Kidney (tissue), 14 donors: Measurements from ENCODE around the gene CHMP4B. TPM values are rescaled to one million over a fixed set of nuclear protein-coding genes. Genes with fewer than 3 reads are reported as not detected.

Experiments
- DNase-seq, 5 donors: peaks; one replicate each; pipeline ENCODE4 v3.0.0-alpha.2; 2013 to 2020
- FAIRE-seq: peaks from 2 replicates; lab custom pipeline; 2012; peaks lifted over from hg19 to GRCh38; lab: Jason Lieb, UNC
- H3K27ac ChIP-seq, 2 donors: one replicate each; pipeline ENCODE4 v1.7.0; 2013; ENCODE audit warnings: low read depth in 2 of 2, low read length in 2 of 2, inconsistent platforms in 1 of 2
- H3K27me3 ChIP-seq: one replicate; pipeline ENCODE4 v1.7.1; 2013; ENCODE audit warnings: low read length, inconsistent platforms; ENCODE audit not compliant: control insufficient read depth, insufficient read depth
- H3K36me3 ChIP-seq, 3 donors: one replicate each; pipeline versions ENCODE4 v1.7.0 to v1.7.1; 2013; ENCODE audit warnings: low read length in 3 of 3, control low read depth in 1 of 3, inconsistent platforms in 1 of 3; ENCODE audit not compliant: insufficient read depth in 3 of 3, control insufficient read depth in 2 of 3
- H3K4me1 ChIP-seq, 3 donors: one replicate each; pipeline versions ENCODE4 v1.7.0 to v1.7.1; 2013; ENCODE audit warnings: low read length in 3 of 3, inconsistent platforms in 1 of 3, low read depth in 1 of 3; ENCODE audit not compliant: control insufficient read depth in 2 of 3, insufficient read depth in 2 of 3
- H3K4me3 ChIP-seq, 3 donors: one replicate each; pipeline versions ENCODE4 v1.7.0 to v1.8.1; 2013; ENCODE audit warnings: low read length in 3 of 3, control low read depth in 1 of 3, inconsistent platforms in 1 of 3
- H3K9ac ChIP-seq, 3 donors: one replicate each; pipeline versions ENCODE4 v1.7.0 to v1.7.1; 2013; ENCODE audit warnings: low read length in 3 of 3, control low read depth in 1 of 3, inconsistent platforms in 1 of 3
- H3K9me3 ChIP-seq, 3 donors: one replicate each; pipeline versions ENCODE4 v1.7.0 to v1.7.1; 2013; ENCODE audit warnings: low read length in 3 of 3, control low read depth in 1 of 3, inconsistent platforms in 1 of 3; ENCODE audit not compliant: control insufficient read depth in 2 of 3, insufficient read depth in 1 of 3
- CTCF ChIP-seq: IDR thresholded peaks from 3 replicates; pipeline ENCODE4 v1.5.1; 2012; ENCODE audit warnings: mild to moderate bottlenecking, moderate library complexity, borderline replicate concordance; ENCODE audit not compliant: insufficient read depth; ENCODE audit errors: extremely low read depth
- intact Hi-C: fragments of 100-400 bp; cut with DNase I; formaldehyde crosslinking; loops from one replicate; pipeline ENCODE4 v1.11.1; 2022
- polyA plus RNA-seq: library from polyadenylated mRNA; stranded (reverse); fragments of 350-450 nt; fragmentation: Illumina TruSeq; extraction: RNeasy Lipid Tissue Mini Kit (QIAGEN cat#74804); gene quantifications from one replicate; pipeline ENCODE4 v1.2.3, GENCODE V29; 2014; ENCODE audit warnings: low read depth, low replicate concordance; ENCODE audit not compliant: insufficient read depth
- total RNA-seq: library from RNA; stranded (reverse); fragmentation: NEBNext Ultra II Directional; extraction: Animal tissue kit (Norgen Biotek cat#: 25700); gene quantifications from one replicate; pipeline ENCODE4 v1.2.1, GENCODE V29; 2021
- donor health status: control.
- donor health status: control.
- donor health status: control.
- donor health status: control.
- donor health status: control.
- donor health status: DM: yes; HTN: yes; CAD: no.
- donor health status: Normal renal cell carcinoma (clear cell type).

CHMP4B gene
- total and polyA plus RNA-seq, 2 donors from 2014 or later, result 104 to 137 TPM

- Histone ChIP-seq H3K27me3 (no peaks in the 10 kb centered on the region), H3K27ac (no peak overlapping the region), H3K4me3 (no peak overlapping the region), H3K4me1 (peaks cover 0 to 6% (median 0%) of the 10 kb centered on the region in 3 donors), H3K9ac (no peak overlapping the region), H3K9me3 (no peaks in the 10 kb centered on the region), H3K36me3 (peaks cover 5 to 32% (median 18%) of the 10 kb centered on the region in 3 donors)
- FAIRE-seq (no peak), DNase-seq (no peak)
- intact Hi-C loops, result no loop called here
- no peak for TF ChIP-seq CTCF
Observed at GRCh38 chr20:33850159-33850558, 39.0 kb downstream of the CHMP4B start.

GRCh38 chr20:33851842-33852466 is 40.8 kb downstream of the CHMP4B start:
- Histone ChIP-seq H3K4me3 (no peak overlapping the region), H3K27ac (no peak overlapping the region), H3K36me3 (peaks cover 5 to 43% (median 22%) of the 10 kb centered on the region in 3 donors), H3K4me1 (no peaks in the 10 kb centered on the region), H3K9me3 (no peaks in the 10 kb centered on the region), H3K27me3 (no peaks in the 10 kb centered on the region), H3K9ac (no peak overlapping the region)
- no peak for FAIRE-seq
- TF ChIP-seq CTCF, result no peak
- intact Hi-C loops, result no loop called here
- peak in 1 of 5 donors; percentile 43 for DNase-seq

- Histone ChIP-seq H3K9me3 (no peaks in the 10 kb centered on the region), H3K9ac (no peak overlapping the region), H3K27ac (no peak overlapping the region), H3K4me3 (no peak overlapping the region), H3K36me3 (peaks cover 5 to 43% (median 22%) of the 10 kb centered on the region in 3 donors), H3K27me3 (no peaks in the 10 kb centered on the region), H3K4me1 (no peaks in the 10 kb centered on the region)
- DNase-seq (peak in 1 of 5 donors; percentile 15), FAIRE-seq (no peak)
- no peak for TF ChIP-seq CTCF
- intact Hi-C loops, result no loop called here
Observed at GRCh38 chr20:33852626-33853506, 41.7 kb downstream of the CHMP4B start.
